Activated CD8-positive, alpha-beta T cell treated with anti-CD3 and anti-CD28 coated beads, Interleukin-2, amount 10 ng/mL, durations not matched to agents 7 days and 5 days (primary cell): Measurements from ENCODE around the gene MITF. TPM values are rescaled to one million over a fixed set of nuclear protein-coding genes. Genes with fewer than 3 reads are reported as not detected.

ENCODE experiments used
- ATAC-seq: fragments of 150-1000 bp; cut with Tn5 transposase; one replicate; pipeline ENCODE4 v1.10.0; 2021; ENCODE audit warnings: moderate library complexity
- CTCF ChIA-PET: fragments of 350-600 bp; sonication (Branson Sonifier 250); formaldehyde crosslinking; loops from one replicate; lab custom pipeline; 2021; ENCODE audit warnings: antibody characterized with exemption; lab: Charles Lee
- POLR2A ChIA-PET: fragments of 350-600 bp; sonication (Branson Sonifier 250); formaldehyde crosslinking; loops from one replicate; lab custom pipeline; 2021; ENCODE audit warnings: antibody characterized with exemption; lab: Charles Lee
- DNase-seq: peaks from one replicate; pipeline ENCODE4 v3.0.0-alpha.2; 2020
- H3K27ac Mint-ChIP-seq: one replicate; pipeline ENCODE4 v1.8.0; 2021; ENCODE audit warnings: mild to moderate bottlenecking, mixed read lengths
- H3K27me3 Mint-ChIP-seq: one replicate; pipeline ENCODE4 v1.8.0; 2021; ENCODE audit warnings: low read depth, mixed read lengths
- H3K36me3 Mint-ChIP-seq: one replicate; pipeline ENCODE4 v1.8.0; 2021; ENCODE audit warnings: low read depth, mixed read lengths
- H3K4me1 Mint-ChIP-seq: one replicate; pipeline ENCODE4 v1.8.0; 2021; ENCODE audit warnings: low read depth, mixed read lengths
- H3K4me3 Mint-ChIP-seq: one replicate; pipeline ENCODE4 v1.8.0; 2021; ENCODE audit warnings: mild to moderate bottlenecking, mixed read lengths
- H3K9me3 Mint-ChIP-seq: one replicate; pipeline ENCODE4 v1.8.0; 2022; ENCODE audit warnings: mixed read lengths; ENCODE audit not compliant: insufficient read depth
- total RNA-seq, 2 experiments: library from RNA; stranded (reverse); gene quantifications; one replicate each; pipeline ENCODE4 v1.2.3, GENCODE V29; 2021

Gene MITF
- total RNA-seq, 2 experiments from 2014 or later: not detected

GRCh38 chr3:69878254-69878653 lies 139.0 kb downstream of the MITF start:
- no peak for DNase-seq
- ChIA-PET POLR2A (no interaction called here), CTCF (no interaction called here)
- H3K9me3 Mint-ChIP-seq: no peaks in the 10 kb centered on the region
- H3K27ac Mint-ChIP-seq: no peak overlapping the region
- H3K4me1 Mint-ChIP-seq: no peaks in the 10 kb centered on the region
- ATAC-seq: no peak
- H3K36me3 Mint-ChIP-seq: no peaks in the 10 kb centered on the region
- no peaks in the 10 kb centered on the region for H3K27me3 Mint-ChIP-seq
- no peak overlapping the region for H3K4me3 Mint-ChIP-seq

GRCh38 chr3:69879051-69879450 lies 139.8 kb downstream of the MITF start:
- Mint-ChIP-seq H3K9me3 (no peaks in the 10 kb centered on the region), H3K4me3 (no peak overlapping the region), H3K27me3 (no peaks in the 10 kb centered on the region), H3K4me1 (no peaks in the 10 kb centered on the region), H3K27ac (no peak overlapping the region), H3K36me3 (no peaks in the 10 kb centered on the region)
- ChIA-PET POLR2A (no interaction called here), CTCF (no interaction called here)
- no peak for DNase-seq
- no peak for ATAC-seq

- ATAC-seq: no peak
- H3K9me3 Mint-ChIP-seq: no peaks in the 10 kb centered on the region
- CTCF ChIA-PET: no interaction called here
Measured at GRCh38 chr3:69880069-69880640, 140.9 kb downstream of the MITF start.

GRCh38 chr3:69881051-69881450 lies 141.8 kb downstream of the MITF start:
- H3K27ac Mint-ChIP-seq: no peak overlapping the region
- no peaks in the 10 kb centered on the region for H3K9me3 Mint-ChIP-seq
- no peaks in the 10 kb centered on the region for H3K4me1 Mint-ChIP-seq
- no peak for ATAC-seq
- no peaks in the 10 kb centered on the region for H3K27me3 Mint-ChIP-seq
- H3K36me3 Mint-ChIP-seq: no peaks in the 10 kb centered on the region
- H3K4me3 Mint-ChIP-seq: no peak overlapping the region
- ChIA-PET CTCF (no interaction called here), POLR2A (no interaction called here)
- no peak for DNase-seq

More at GRCh38 chr3:69880069-69880640, 140.9 kb downstream of the MITF start:
- Mint-ChIP-seq H3K4me1 (no peaks in the 10 kb centered on the region), H3K27me3 (no peaks in the 10 kb centered on the region), H3K27ac (no peak overlapping the region), H3K36me3 (no peaks in the 10 kb centered on the region), H3K4me3 (no peak overlapping the region)
- DNase-seq: no peak
- POLR2A ChIA-PET: no interaction called here

- Mint-ChIP-seq H3K4me3 (no peak overlapping the region), H3K27ac (no peak overlapping the region), H3K36me3 (no peaks in the 10 kb centered on the region), H3K27me3 (no peaks in the 10 kb centered on the region), H3K4me1 (no peaks in the 10 kb centered on the region), H3K9me3 (no peaks in the 10 kb centered on the region)
- ChIA-PET CTCF (no interaction called here), POLR2A (no interaction called here)
- ATAC-seq (no peak), DNase-seq (no peak)
Measured at GRCh38 chr3:69881756-69882428, 142.6 kb downstream of the MITF start.

DNA sequence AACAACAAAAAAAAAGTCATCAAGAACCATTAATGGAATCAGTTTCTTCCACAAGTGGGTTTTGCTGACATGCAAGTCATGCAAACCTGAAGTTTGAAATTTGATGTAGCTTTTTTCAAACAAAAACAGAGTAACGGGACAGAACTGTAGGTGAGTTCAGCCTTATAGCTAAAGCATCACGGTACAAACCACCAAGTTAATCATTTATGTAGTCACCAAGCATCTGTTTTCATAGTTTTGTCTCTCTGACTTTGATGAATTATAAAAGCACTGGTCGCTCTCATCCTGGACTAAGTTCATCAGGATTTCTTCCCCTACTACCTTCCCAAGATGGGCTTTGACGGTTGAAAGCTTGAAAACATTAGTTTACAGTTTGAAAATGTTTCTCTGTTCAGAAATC lies 143.3 kb downstream of the MITF start:
- no peaks in the 10 kb centered on the region for H3K9me3 Mint-ChIP-seq
- no peaks in the 10 kb centered on the region for H3K4me1 Mint-ChIP-seq
- no peak overlapping the region for H3K27ac Mint-ChIP-seq
- no peaks in the 10 kb centered on the region for H3K36me3 Mint-ChIP-seq
- DNase-seq (no peak), ATAC-seq (no peak)
- CTCF ChIA-PET: interaction anchor here (0.7 kb wide), 1 partner anchor 8 kb away, joined by 3 read pairs; no protein-coding TSS in a partner anchor
- no peak overlapping the region for H3K4me3 Mint-ChIP-seq
- no peaks in the 10 kb centered on the region for H3K27me3 Mint-ChIP-seq
- POLR2A ChIA-PET: no interaction called here

- DNase-seq: no peak
- Mint-ChIP-seq H3K4me1 (no peaks in the 10 kb centered on the region), H3K4me3 (no peak overlapping the region), H3K27ac (no peak overlapping the region), H3K9me3 (no peaks in the 10 kb centered on the region), H3K36me3 (no peaks in the 10 kb centered on the region), H3K27me3 (no peaks in the 10 kb centered on the region)
- no peak for ATAC-seq
- POLR2A ChIA-PET: no interaction called here
- CTCF ChIA-PET: no interaction called here
Measured at GRCh38 chr3:69888040-69888942, 149.0 kb downstream of the MITF start.

GRCh38 chr3:69888943-69889315 lies 149.7 kb downstream of the MITF start:
- no peak overlapping the region for H3K4me3 Mint-ChIP-seq
- H3K4me1 Mint-ChIP-seq: no peaks in the 10 kb centered on the region
- no peaks in the 10 kb centered on the region for H3K9me3 Mint-ChIP-seq
- H3K27me3 Mint-ChIP-seq: no peaks in the 10 kb centered on the region
- ChIA-PET POLR2A (no interaction called here), CTCF (no interaction called here)
- H3K36me3 Mint-ChIP-seq: no peaks in the 10 kb centered on the region
- no peak for DNase-seq
- no peak overlapping the region for H3K27ac Mint-ChIP-seq
- no peak for ATAC-seq

GRCh38 chr3:69890084-69890483 lies 150.8 kb downstream of the MITF start:
- CTCF ChIA-PET: no interaction called here
- no peak for ATAC-seq
- no peak overlapping the region for H3K27ac Mint-ChIP-seq
- no peak overlapping the region for H3K4me3 Mint-ChIP-seq
- H3K4me1 Mint-ChIP-seq: no peaks in the 10 kb centered on the region
- no peaks in the 10 kb centered on the region for H3K9me3 Mint-ChIP-seq
- no peak for DNase-seq
- POLR2A ChIA-PET: no interaction called here
- H3K36me3 Mint-ChIP-seq: no peaks in the 10 kb centered on the region
- no peaks in the 10 kb centered on the region for H3K27me3 Mint-ChIP-seq

DNA sequence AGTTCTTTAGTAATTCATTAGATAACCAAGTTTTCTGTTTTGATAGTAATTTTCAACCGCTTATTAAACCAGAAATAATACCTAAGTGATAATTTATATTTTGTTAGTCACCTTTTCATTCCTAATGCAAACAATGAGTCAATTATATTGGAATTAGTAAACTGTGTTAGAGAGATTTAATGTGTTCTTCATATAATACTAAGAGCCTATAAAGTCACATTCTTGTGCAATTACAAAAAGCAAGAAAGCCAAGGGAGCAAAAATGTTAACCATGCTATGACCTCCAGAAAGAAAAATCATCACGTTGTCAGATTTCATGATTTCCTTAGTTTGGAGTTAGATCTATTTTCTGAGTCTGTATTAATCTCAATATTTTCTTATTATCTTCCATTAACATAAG lies 151.4 kb downstream of the MITF start:
- H3K27ac Mint-ChIP-seq: no peak overlapping the region
- H3K27me3 Mint-ChIP-seq: no peaks in the 10 kb centered on the region
- CTCF ChIA-PET: no interaction called here

GRCh38 chr3:69892706-69893105 lies 153.4 kb downstream of the MITF start:
- DNase-seq (no peak), ATAC-seq (no peak)
- H3K27ac Mint-ChIP-seq: no peak overlapping the region
- ChIA-PET POLR2A (no interaction called here), CTCF (no interaction called here)
- no peaks in the 10 kb centered on the region for H3K9me3 Mint-ChIP-seq
- no peaks in the 10 kb centered on the region for H3K4me1 Mint-ChIP-seq
- H3K36me3 Mint-ChIP-seq: no peaks in the 10 kb centered on the region
- no peaks in the 10 kb centered on the region for H3K27me3 Mint-ChIP-seq
- H3K4me3 Mint-ChIP-seq: no peak overlapping the region

More for the DNA sequence above, 151.4 kb downstream of the MITF start:
- Mint-ChIP-seq H3K4me3 (no peak overlapping the region), H3K36me3 (no peaks in the 10 kb centered on the region), H3K4me1 (no peaks in the 10 kb centered on the region), H3K9me3 (no peaks in the 10 kb centered on the region)
- DNase-seq: no peak
- no peak for ATAC-seq
- POLR2A ChIA-PET: no interaction called here

- no peak overlapping the region for H3K27ac Mint-ChIP-seq
- ATAC-seq: no peak
- no peaks in the 10 kb centered on the region for H3K9me3 Mint-ChIP-seq
- CTCF ChIA-PET: no interaction called here
- no peaks in the 10 kb centered on the region for H3K4me1 Mint-ChIP-seq
- H3K27me3 Mint-ChIP-seq: no peaks in the 10 kb centered on the region
- DNase-seq: no peak
- H3K36me3 Mint-ChIP-seq: no peaks in the 10 kb centered on the region
- H3K4me3 Mint-ChIP-seq: no peak overlapping the region
- POLR2A ChIA-PET: no interaction called here
Measured at GRCh38 chr3:69893274-69893673, 154.0 kb downstream of the MITF start.
